Measurements from ENCODE around the gene PDZRN3.

DNA sequence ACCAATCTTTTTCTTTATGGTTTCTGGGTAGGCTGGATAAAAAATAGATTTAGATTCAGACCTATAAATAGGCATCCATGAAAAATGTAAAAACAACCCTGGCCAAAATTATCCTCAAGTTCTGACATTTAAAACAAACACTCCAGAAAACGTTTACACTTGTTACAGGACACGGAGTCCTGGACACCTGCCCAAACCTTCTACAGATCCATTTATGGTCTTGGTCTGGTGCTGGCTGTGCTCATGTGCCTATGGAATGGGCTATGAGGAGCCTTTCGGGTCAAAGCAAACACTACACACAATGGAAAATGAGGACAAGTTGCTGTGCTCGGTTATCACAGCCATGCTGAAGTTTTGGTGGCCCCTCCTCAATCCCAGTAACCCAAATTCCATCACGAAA, 108.1 kb downstream of the PDZRN3 start:
- TF ChIP-seq, protein P1, sequence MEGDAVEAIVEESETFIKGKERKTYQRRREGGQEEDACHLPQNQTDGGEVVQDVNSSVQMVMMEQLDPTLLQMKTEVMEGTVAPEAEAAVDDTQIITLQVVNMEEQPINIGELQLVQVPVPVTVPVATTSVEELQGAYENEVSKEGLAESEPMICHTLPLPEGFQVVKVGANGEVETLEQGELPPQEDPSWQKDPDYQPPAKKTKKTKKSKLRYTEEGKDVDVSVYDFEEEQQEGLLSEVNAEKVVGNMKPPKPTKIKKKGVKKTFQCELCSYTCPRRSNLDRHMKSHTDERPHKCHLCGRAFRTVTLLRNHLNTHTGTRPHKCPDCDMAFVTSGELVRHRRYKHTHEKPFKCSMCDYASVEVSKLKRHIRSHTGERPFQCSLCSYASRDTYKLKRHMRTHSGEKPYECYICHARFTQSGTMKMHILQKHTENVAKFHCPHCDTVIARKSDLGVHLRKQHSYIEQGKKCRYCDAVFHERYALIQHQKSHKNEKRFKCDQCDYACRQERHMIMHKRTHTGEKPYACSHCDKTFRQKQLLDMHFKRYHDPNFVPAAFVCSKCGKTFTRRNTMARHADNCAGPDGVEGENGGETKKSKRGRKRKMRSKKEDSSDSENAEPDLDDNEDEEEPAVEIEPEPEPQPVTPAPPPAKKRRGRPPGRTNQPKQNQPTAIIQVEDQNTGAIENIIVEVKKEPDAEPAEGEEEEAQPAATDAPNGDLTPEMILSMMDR (conservative IDR thresholded peaks at IDR 0.05) = no peak
- TF ChIP-seq EZH2 (IDR thresholded peaks at IDR 0.05; ENCODE audit: low read depth) = no peak

Data from PC-9 (cell line).